HS-5 (cell line): ENCODE measurements around the gene KBTBD4.
"Not testable (repeated sequence)": the region's sequence is repeated elsewhere in the genome, so short reads cannot be mapped to it uniquely, and the experiment has no call there.

Experiments used
- DNase-seq: peaks from one replicate; pipeline ENCODE4 v3.0.0-alpha.2; 2012; ENCODE audit warnings: low read depth

The KBTBD4 gene

GRCh38 chr11:47589977-47590861 is 11.4 kb upstream of the KBTBD4 start:
- no peak for DNase-seq

GRCh38 chr11:47589584-47589976 is 10.8 kb upstream of the KBTBD4 start:
- DNase-seq: no peak

GRCh38 chr11:47589118-47589517 is 10.3 kb upstream of the KBTBD4 start:
- no peak for DNase-seq

- no peak for DNase-seq
Observed at GRCh38 chr11:47587723-47588326, 9.1 kb upstream of the KBTBD4 start.

- DNase-seq: no peak
Observed at GRCh38 chr11:47587039-47587716, 8.4 kb upstream of the KBTBD4 start.

DNA sequence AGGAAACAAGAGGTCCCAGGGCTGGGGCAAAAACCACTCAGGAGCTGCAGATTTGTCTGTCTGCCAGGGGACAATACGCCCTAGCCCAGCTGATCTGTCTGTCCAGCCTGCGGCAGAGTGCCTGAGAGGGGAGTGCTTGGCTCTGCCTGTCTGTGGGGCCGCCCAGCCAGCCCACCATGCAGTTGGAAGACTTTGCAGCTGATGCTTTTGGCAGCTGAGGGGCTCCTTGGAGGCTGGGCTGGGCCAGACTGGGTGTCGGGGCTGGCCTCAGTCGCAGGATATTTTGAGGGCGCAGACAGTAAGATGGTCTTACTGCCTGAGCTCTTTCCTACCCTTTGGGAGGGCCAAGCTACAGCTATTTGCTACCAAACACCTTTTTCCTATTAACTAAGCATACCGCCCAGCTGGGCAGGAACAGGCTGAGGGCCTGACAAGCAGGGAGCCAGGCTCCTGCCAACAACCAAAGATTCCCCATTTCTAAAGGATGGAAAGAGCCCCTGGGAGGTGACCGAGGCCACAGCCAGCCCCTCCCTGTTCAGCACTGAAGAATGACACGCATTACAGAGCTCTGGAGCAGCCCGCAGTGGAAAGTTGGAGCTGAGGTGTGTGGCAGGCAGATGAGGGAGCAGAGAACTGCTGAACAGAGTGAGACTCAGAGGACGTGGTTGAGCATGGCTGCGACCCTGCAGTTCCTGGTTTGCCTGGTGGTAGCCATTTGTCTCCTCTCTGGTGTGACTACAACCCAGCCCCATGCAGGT is 7.5 kb upstream of the KBTBD4 start, which contains the start of gene FAM180B:
FAM180B (plus strand) TSS at position 581 of the 758 bp plus-strand sequence; CDS start at position 672, 91 bp downstream.
- no peak for DNase-seq

GRCh38 chr11:47583844-47584243 is 5.1 kb upstream of the KBTBD4 start:
- no peak for DNase-seq

- DNase-seq: no peak
Observed at GRCh38 chr11:47577460-47578041, 1.2 kb downstream of the KBTBD4 start.

DNA sequence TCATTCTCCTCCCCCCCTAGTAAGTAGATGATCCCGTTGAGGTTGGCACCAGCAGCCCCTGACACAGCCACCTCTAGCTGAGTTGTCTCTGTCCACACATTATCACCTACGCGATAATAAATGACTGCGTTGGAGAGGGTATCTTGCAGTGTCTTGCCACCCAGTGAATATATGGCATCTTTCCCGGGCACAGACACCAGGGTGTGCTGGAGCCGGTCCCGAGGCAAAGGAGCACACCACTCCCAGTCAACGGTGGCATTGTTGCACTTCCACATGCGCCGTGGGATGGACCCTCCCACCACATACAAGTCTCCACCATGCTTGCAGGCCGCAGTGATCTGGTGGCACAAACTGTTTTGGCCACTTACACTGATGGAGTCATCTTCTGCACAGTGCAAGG is 5.4 kb downstream of the KBTBD4 start:
- DNase-seq: no peak

GRCh38 chr11:47572715-47573255 is 6.0 kb downstream of the KBTBD4 start:
- no peak for DNase-seq

- no peak for DNase-seq
Observed at GRCh38 chr11:47571895-47572294, 6.9 kb downstream of the KBTBD4 start.

GRCh38 chr11:47571357-47571729 is 7.4 kb downstream of the KBTBD4 start:
- DNase-seq: no peak

DNA sequence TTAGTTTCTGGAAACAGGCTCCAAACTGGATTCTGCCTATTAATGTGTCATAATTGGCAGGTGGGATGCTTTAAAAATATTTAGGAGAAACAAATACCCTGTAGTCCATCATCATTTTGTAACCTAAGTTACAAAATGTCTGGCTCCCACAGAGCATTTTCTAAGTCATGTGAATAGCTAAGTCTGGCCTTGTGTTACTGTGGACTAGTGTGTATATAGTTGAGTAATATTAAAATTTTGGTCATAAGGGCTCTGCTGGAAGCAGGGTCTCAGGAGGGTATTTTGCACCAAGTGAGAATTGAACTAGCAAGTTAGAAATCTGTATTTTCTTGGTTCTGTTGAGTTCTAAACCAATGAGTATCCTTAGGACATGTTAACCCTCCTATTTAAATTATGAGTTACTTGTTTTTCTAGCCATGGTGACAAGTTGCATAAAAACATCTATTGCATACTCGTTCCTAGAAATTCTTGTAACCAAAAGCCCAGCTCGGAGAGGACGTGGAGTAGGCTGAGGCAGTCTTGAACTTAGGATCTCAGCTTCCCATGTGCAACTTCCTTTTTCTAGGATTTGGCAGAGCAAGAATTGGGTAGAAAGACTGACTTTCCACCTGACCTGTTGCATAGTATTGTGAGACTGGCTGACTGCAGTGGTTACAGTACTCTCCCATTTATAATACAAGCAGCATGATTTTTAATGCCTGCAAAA is 8.0 kb downstream of the KBTBD4 start:
- no peak for DNase-seq

DNA sequence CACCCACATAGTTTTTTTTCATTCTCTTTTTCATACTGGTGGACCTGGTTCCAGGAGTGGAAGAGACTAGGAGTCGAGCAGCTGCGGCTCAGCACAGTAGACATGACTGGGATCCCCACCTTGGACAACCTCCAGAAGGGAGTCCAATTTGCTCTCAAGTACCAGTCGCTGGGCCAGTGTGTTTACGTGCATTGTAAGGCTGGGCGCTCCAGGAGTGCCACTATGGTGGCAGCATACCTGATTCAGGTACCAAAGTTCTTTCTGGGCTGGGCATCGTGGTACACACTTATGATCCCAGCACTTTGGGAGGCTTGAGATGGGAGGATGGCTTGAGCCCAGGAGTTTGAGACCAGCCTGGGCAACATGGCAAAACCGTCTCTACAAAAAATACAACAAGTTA is 9.1 kb downstream of the KBTBD4 start:
- DNase-seq: no peak

GRCh38 chr11:47566149-47566698 is 12.5 kb downstream of the KBTBD4 start:
- no peak for DNase-seq

GRCh38 chr11:47565340-47566148 is 13.2 kb downstream of the KBTBD4 start, which contains the start of gene PTPMT1:
Gene PTPMT1 (plus strand): TSS chr11:47565599. CDS start chr11:47565623, 24 bp downstream.
- DNase-seq: no peak

DNA sequence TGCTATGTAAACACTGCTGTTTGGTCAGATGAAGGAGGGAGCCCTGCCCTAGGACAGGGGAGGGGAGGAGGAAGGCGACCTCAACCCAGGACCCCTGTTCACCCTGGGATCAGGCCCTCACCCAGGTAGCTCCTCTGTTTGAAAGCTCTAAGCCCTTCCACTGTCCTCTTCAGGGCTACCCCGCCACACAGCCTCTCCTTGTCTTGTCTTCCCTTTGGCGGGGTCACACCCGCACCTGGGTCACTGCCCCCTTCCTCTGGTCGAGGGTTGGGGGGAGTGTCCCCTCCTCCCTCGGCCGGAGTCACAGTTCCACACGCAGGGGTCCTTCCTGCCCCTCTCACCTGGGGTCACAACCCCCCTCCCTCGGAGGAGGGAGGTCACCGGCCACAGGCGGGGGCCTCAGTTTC is 13.8 kb downstream of the KBTBD4 start:
- DNase-seq: no peak

- DNase-seq: not testable (repeated sequence)
Observed at GRCh38 chr11:47564366-47564765, 14.4 kb downstream of the KBTBD4 start.

- not testable (repeated sequence) for DNase-seq
Observed at GRCh38 chr11:47562393-47562792, 16.4 kb downstream of the KBTBD4 start.

- no peak for DNase-seq
Observed at GRCh38 chr11:47560426-47560825, 18.3 kb downstream of the KBTBD4 start.
